H1 (cell line): ENCODE results near the gene GLOD4. TPM values are rescaled to one million over a fixed set of nuclear protein-coding genes. Genes with fewer than 3 reads are reported as not detected.

Source experiments
- CTCF ChIA-PET: fragments of 300-600 bp; sonication (Branson Sonifier 250); formaldehyde crosslinking; loops from one replicate; lab custom pipeline; 2021; ENCODE audit not compliant: partially characterized antibody; lab: Charles Lee
- POLR2A ChIA-PET: fragments of 300-600 bp; sonication (Branson Sonifier 250); formaldehyde crosslinking; loops from one replicate; lab custom pipeline; 2021; ENCODE audit warnings: inconsistent platforms; ENCODE audit not compliant: partially characterized antibody; lab: Charles Lee
- DNase-seq, 2 experiments: peaks; one replicate each; pipeline versions ENCODE4 v3.0.0 to v3.0.0-alpha.2; 2010 to 2022; ENCODE audit warnings: low spot score in 2 of 2, low read depth in 1 of 2, mixed read lengths in 1 of 2
- FAIRE-seq: peaks from 2 replicates; lab custom pipeline; 2011; peaks lifted over from hg19 to GRCh38; lab: Jason Lieb, UNC
- H2AFZ ChIP-seq: 2 replicates; pipeline ENCODE4 v1.8.1; 2012; ENCODE audit warnings: low read length, inconsistent platforms
- H2AK5ac ChIP-seq: 2 replicates; pipeline ENCODE4 v1.6.1; 2013; ENCODE audit warnings: low read depth, low read length
- H2BK120ac ChIP-seq: replicated peaks from 2 replicates; pipeline ENCODE3; 2013; ENCODE audit warnings: low read depth, low read length, inconsistent platforms
- H2BK12ac ChIP-seq: 2 replicates; pipeline ENCODE4 v1.6.1; 2013; ENCODE audit warnings: low read depth, low read length
- H2BK15ac ChIP-seq: 2 replicates; pipeline ENCODE4 v1.6.1; 2013; ENCODE audit warnings: low read length
- H2BK20ac ChIP-seq: 2 replicates; pipeline ENCODE4 v1.6.1; 2013; ENCODE audit warnings: low read length
- H2BK5ac ChIP-seq: 2 replicates; pipeline ENCODE4 v1.6.1; 2013; ENCODE audit warnings: low read depth, low read length
- H3K14ac ChIP-seq: 2 replicates; pipeline ENCODE4 v1.6.1; 2013; ENCODE audit warnings: inconsistent platforms; ENCODE audit not compliant: insufficient read length
- H3K18ac ChIP-seq: 2 replicates; pipeline ENCODE4 v1.6.1; 2013; ENCODE audit warnings: low read length; ENCODE audit errors: extremely low read depth
- H3K23ac ChIP-seq: 2 replicates; pipeline ENCODE4 v1.6.1; 2013; ENCODE audit warnings: inconsistent platforms; ENCODE audit not compliant: insufficient read length
- H3K23me2 ChIP-seq: 2 replicates; pipeline ENCODE4 v1.6.1; 2013; ENCODE audit warnings: low read depth, low read length
- H3K27ac ChIP-seq: 2 replicates; pipeline ENCODE4 v1.6.1; 2011; ENCODE audit warnings: low read depth, low read length, inconsistent platforms
- H3K27me3 ChIP-seq, 4 experiments: replicated peaks in 1 of 4; 1 replicate in 1 of 4; 2 replicates in 3 of 4; pipeline versions ENCODE4 v1.6.1 to v1.8.1; 2011 to 2013; ENCODE audit warnings: low read length in 3 of 4, mild to moderate bottlenecking in 3 of 4, inconsistent platforms in 2 of 4, mixed read lengths in 2 of 4, moderate library complexity in 1 of 4; ENCODE audit not compliant: control insufficient read depth in 3 of 4, insufficient read depth in 3 of 4; ENCODE audit errors: extremely low read depth in 1 of 4
- H3K36me3 ChIP-seq, 4 experiments: 2 replicates each; pipeline versions ENCODE4 v1.6.1 to v1.8.1; 2011 to 2013; ENCODE audit warnings: mild to moderate bottlenecking in 4 of 4, low read length in 3 of 4, moderate library complexity in 2 of 4, control low read depth in 1 of 4, inconsistent platforms in 1 of 4; ENCODE audit not compliant: insufficient read depth in 4 of 4, control insufficient read depth in 2 of 4
- H3K4ac ChIP-seq: replicated peaks from 2 replicates; pipeline ENCODE3; 2013; ENCODE audit warnings: low read length, low read depth, mixed read lengths, inconsistent platforms; ENCODE audit not compliant: insufficient read length
- H3K4me1 ChIP-seq, 4 experiments: replicated peaks in 1 of 4; 1 replicate in 1 of 4; 2 replicates in 3 of 4; pipeline versions ENCODE4 v1.6.1 to v1.8.1; 2011 to 2013; ENCODE audit warnings: low read length in 3 of 4, inconsistent platforms in 2 of 4, mixed read lengths in 1 of 4; ENCODE audit not compliant: insufficient read depth in 4 of 4, control insufficient read depth in 3 of 4
- H3K4me2 ChIP-seq, 2 experiments: 2 replicates each; pipeline versions ENCODE4 v1.6.1 to v1.8.1; 2011 to 2013; ENCODE audit warnings: low read depth in 2 of 2, low read length in 2 of 2, control low read depth in 1 of 2, inconsistent platforms in 1 of 2, mild to moderate bottlenecking in 1 of 2; ENCODE audit not compliant: insufficient read depth in 1 of 2
- H3K4me3 ChIP-seq, 4 experiments: fragments of 200-600, 300-600 bp in 1 of 4; sonication (generic), shearing (Covaris generic), sonication (Bioruptor Twin) in 1 of 4; 2 replicates each; pipeline versions ENCODE4 v1.5.1 to v1.8.1; 2011 to 2016; ENCODE audit warnings: low read length in 4 of 4, low read depth in 3 of 4, control low read depth in 2 of 4, inconsistent platforms in 2 of 4, mild to moderate bottlenecking in 2 of 4, mixed read lengths in 1 of 4, moderate library complexity in 1 of 4; ENCODE audit not compliant: insufficient read depth in 2 of 4; ENCODE audit errors: extremely low read depth in 1 of 4
- H3K56ac ChIP-seq: replicated peaks from 2 replicates; pipeline ENCODE3; 2013; ENCODE audit warnings: low read depth, mild to moderate bottlenecking, mixed read lengths, low read length, inconsistent platforms; ENCODE audit not compliant: insufficient read length
- H3K79me1 ChIP-seq: 2 replicates; pipeline ENCODE4 v1.6.1; 2013; ENCODE audit warnings: low read depth, low read length, control low read depth
- H3K79me2 ChIP-seq, 2 experiments: 2 replicates each; pipeline versions ENCODE4 v1.6.1 to v1.8.1; 2012 to 2013; ENCODE audit warnings: low read length in 2 of 2, mild to moderate bottlenecking in 2 of 2, inconsistent platforms in 1 of 2; ENCODE audit not compliant: insufficient read depth in 2 of 2, control insufficient read depth in 1 of 2
- H3K9ac ChIP-seq, 4 experiments: replicated peaks in 1 of 4; 1 replicate in 1 of 4; 2 replicates in 3 of 4; pipeline versions ENCODE4 v1.6.1 to v1.8.1; 2011 to 2013; ENCODE audit warnings: low read depth in 3 of 4, low read length in 3 of 4, control low read depth in 2 of 4, mild to moderate bottlenecking in 2 of 4, moderate library complexity in 2 of 4, inconsistent platforms in 1 of 4; ENCODE audit errors: extremely low read depth in 1 of 4
- H3K9me3 ChIP-seq, 2 experiments: 2 replicates each; pipeline versions ENCODE4 v1.6.1 to v1.8.1; 2012 to 2013; ENCODE audit warnings: mild to moderate bottlenecking in 2 of 2, moderate library complexity in 2 of 2, control low read depth in 1 of 2, inconsistent platforms in 1 of 2, low read depth in 1 of 2, low read length in 1 of 2, mixed read lengths in 1 of 2; ENCODE audit not compliant: insufficient read depth in 2 of 2
- H4K20me1 ChIP-seq, 2 experiments: replicated peaks in 1 of 2; 2 replicates each; pipeline versions ENCODE3 to v1.8.1; 2011 to 2013; ENCODE audit warnings: inconsistent platforms in 2 of 2, low read length in 2 of 2, mild to moderate bottlenecking in 1 of 2; ENCODE audit not compliant: insufficient read depth in 2 of 2, control insufficient read depth in 1 of 2
- H4K5ac ChIP-seq: 2 replicates; pipeline ENCODE4 v1.6.1; 2013; ENCODE audit warnings: low read length, low read depth, mixed read lengths, inconsistent platforms; ENCODE audit not compliant: insufficient read length
- H4K8ac ChIP-seq: 2 replicates; pipeline ENCODE4 v1.8.0; 2013; ENCODE audit warnings: mild to moderate bottlenecking, moderate library complexity, low read length, inconsistent platforms; ENCODE audit not compliant: insufficient read depth; ENCODE audit errors: extremely low read depth
- H4K91ac ChIP-seq: replicated peaks from 2 replicates; pipeline ENCODE3; 2013; ENCODE audit warnings: low read length, mixed read lengths, inconsistent platforms; ENCODE audit not compliant: insufficient read length
- CBX5 ChIP-seq: fragments of 300-800, 300-1000 bp; sonication (generic); IDR thresholded peaks from 2 replicates; pipeline ENCODE4 v1.7.1; 2016; ENCODE audit warnings: antibody characterized with exemption, low read length, low read depth
- FOSL1 ChIP-seq: IDR thresholded peaks from 2 replicates; pipeline ENCODE4 v1.6.1; 2011; ENCODE audit warnings: mild to moderate bottlenecking, low read depth, low read length, moderate library complexity; ENCODE audit not compliant: insufficient read depth
- KDM1A ChIP-seq: fragments of 200-600, 300-600 bp; sonication (generic); IDR thresholded peaks from 2 replicates; pipeline ENCODE4 v1.7.1; 2016; ENCODE audit warnings: mild to moderate bottlenecking, low read length, borderline replicate concordance
- RFX5 ChIP-seq: IDR thresholded peaks from 2 replicates; pipeline ENCODE4 v1.6.1; 2011; ENCODE audit warnings: low read depth, low read length, improper control_type of control experiment, borderline replicate concordance
- RNF2 ChIP-seq: fragments of 200-900, 300-1000 bp; sonication (generic); IDR thresholded peaks from 2 replicates; pipeline ENCODE4 v1.7.1; 2016; ENCODE audit warnings: borderline replicate concordance, low read depth, mild to moderate bottlenecking, antibody characterized with exemption, low read length; ENCODE audit not compliant: poor library complexity, severe bottlenecking; ENCODE audit errors: missing control alignments
- SIRT6 ChIP-seq: IDR thresholded peaks from one replicate; pipeline ENCODE4 v1.7.1; 2012; ENCODE audit warnings: low read length, inconsistent platforms
- SIX5 ChIP-seq: IDR thresholded peaks from 2 replicates; pipeline ENCODE4 v1.6.1; 2011; ENCODE audit warnings: mild to moderate bottlenecking, low read depth, low read length
- SRF ChIP-seq: IDR thresholded peaks from 2 replicates; pipeline ENCODE4 v1.6.1; 2011; ENCODE audit warnings: mild to moderate bottlenecking, low read depth, low read length, moderate library complexity
- TBP ChIP-seq: IDR thresholded peaks from 2 replicates; pipeline ENCODE4 v1.6.1; 2011; ENCODE audit warnings: low read depth, low read length, improper control_type of control experiment
- WGBS, 2 experiments: shearing (Covaris generic) in 1 of 2; methylation state at CpG; one replicate each; pipeline versions ENCODE4 v1.1.6 to v1.1.7; 2013 to 2015; ENCODE audit warnings: low lambda C conversion rate in 2 of 2, mixed read lengths in 2 of 2, inconsistent platforms in 1 of 2, low coverage in 1 of 2, missing lambda C conversion rate in 1 of 2; ENCODE audit not compliant: insufficient replicate concordance in 2 of 2, insufficient coverage in 1 of 2, insufficient read length in 1 of 2; ENCODE audit errors: extremely low coverage in 1 of 2, missing lambda C conversion rate in 1 of 2; 5-methylcytosine and 5-hydroxymethylcytosine counted together
- polyA plus RNA-seq, 7 experiments: library from polyadenylated mRNA; depleted of rRNA in 3 of 7; stranded (reverse) in 5 of 7; unstranded in 2 of 7; fragments of >200 nt in 5 of 7; fragments of 200-250 nt in 2 of 7; gene quantifications; 1 replicate in 5 of 7; 2 replicates in 1 of 7; 4 replicates in 1 of 7; pipeline versions ENCODE4 v1.2.1 to v1.2.3, GENCODE V29; 2011 to 2013; ENCODE audit warnings: missing spikeins in 2 of 7, mixed read lengths in 2 of 7
- total RNA-seq: library from RNA; stranded (reverse); fragmentation: NEBNext Ultra II Directional; extraction: Animal tissue kit (Norgen Biotek cat#: 25700); gene quantifications from 2 replicates; pipeline ENCODE4 v1.2.1, GENCODE V29; 2021
- TF ChIP-seq, protein P1 (sequence below): IDR thresholded peaks from 2 replicates; pipeline ENCODE4 v1.6.1; 2012; ENCODE audit warnings: inconsistent platforms

GLOD4 gene
- total and polyA plus RNA-seq, 2 of the 8 experiments (the other 6 are each of a cell fraction or from before 2014, with no cell fraction given): 36.8 to 81.3 TPM

DNA sequence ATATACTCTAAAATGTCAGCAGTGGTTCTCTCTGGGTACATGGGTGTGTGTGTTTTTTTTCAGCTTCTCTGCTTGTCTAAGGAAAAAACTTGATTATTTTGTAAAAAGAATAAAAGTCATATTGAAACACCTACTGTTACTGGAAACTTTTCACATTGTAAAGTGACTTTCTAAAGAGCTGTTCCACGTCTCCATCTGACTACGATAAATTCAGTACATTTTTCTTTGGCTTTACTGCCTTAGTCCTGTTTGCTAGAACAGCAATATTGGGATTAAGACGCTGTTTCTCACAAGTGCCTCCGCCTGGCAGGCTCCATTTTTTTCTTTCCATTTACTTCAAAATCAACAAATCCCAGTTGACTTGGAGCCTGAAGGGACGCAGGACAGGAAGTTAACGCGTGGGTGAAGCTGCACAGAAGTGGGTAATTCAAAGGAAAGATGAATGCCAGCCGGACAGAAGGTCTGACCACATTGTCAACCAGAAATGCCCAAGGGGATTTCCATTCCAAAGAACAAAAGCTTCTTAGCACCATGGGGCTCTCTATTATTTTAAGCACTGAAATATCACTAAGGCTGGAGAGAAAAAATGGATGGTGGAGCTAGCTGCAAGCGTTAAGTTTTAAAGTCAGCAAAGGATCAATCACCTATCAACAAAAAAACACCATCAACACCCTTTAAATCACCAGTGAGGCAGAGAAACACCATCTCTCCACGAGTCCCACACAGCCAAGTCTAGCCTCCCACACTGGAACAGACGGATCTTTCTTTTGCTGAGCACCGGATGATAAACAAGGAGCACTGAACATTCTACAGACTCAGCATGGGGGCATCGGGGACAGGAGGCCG, 8.4 kb downstream of the GLOD4 start:
- Histone ChIP-seq H3K9me3 (no peaks in the 10 kb centered on the region), H2BK5ac (no peak overlapping the region), H3K27ac (no peak overlapping the region), H3K56ac (no peak overlapping the region), H4K8ac (no peak overlapping the region), H3K4me1 (no peaks in the 10 kb centered on the region), H3K36me3 (peaks cover 52 to 80% (median 72%) of the 10 kb centered on the region in 4 experiments), H3K27me3 (no peaks in the 10 kb centered on the region), H2AK5ac (no peak overlapping the region), H2BK15ac (no peak overlapping the region), H3K23me2 (no peaks in the 10 kb centered on the region), H3K79me1 (no peaks in the 10 kb centered on the region), H3K4ac (no peak overlapping the region), H2BK20ac (no peak overlapping the region), H3K9ac (no peak overlapping the region), H3K14ac (no peak overlapping the region), H3K18ac (no peak overlapping the region), H4K91ac (no peak overlapping the region), H3K4me3 (no peak overlapping the region), H3K23ac (no peak overlapping the region), H2BK120ac (no peak overlapping the region), H4K20me1 (no peaks in the 10 kb centered on the region), H4K5ac (no peak overlapping the region), H2AFZ (no peak overlapping the region), H2BK12ac (no peak overlapping the region), H3K4me2 (no peak overlapping the region), H3K79me2 (0 out of 4 replicates have a peak, but pooled peaks cover 0 to under 1% of the 10 kb centered on the region in 2 experiments)
- ChIA-PET CTCF (interaction anchor here (1.8 kb wide), 1 partner anchor 207 kb away, joined by 3 read pairs; no protein-coding TSS in a partner anchor), POLR2A (interaction anchor here (0.6 to 1.0 kb wide), 2 partner anchors 85 to 239 kb away, joined by 3 read pairs; no protein-coding TSS in a partner anchor)
- FAIRE-seq (no peak), DNase-seq (no peak)
- WGBS, 2 experiments: 89% methylated on average over 14 of the region's 14 CpGs; no CpG with 5 or more reads in 1 of the 2 experiments
- TF ChIP-seq RNF2: no peak
- no peak for TF ChIP-seq KDM1A
- TF ChIP-seq SIRT6: no peak
- TF ChIP-seq FOSL1: no peak
- TF ChIP-seq CBX5: no peak
- TF ChIP-seq, protein P1, sequence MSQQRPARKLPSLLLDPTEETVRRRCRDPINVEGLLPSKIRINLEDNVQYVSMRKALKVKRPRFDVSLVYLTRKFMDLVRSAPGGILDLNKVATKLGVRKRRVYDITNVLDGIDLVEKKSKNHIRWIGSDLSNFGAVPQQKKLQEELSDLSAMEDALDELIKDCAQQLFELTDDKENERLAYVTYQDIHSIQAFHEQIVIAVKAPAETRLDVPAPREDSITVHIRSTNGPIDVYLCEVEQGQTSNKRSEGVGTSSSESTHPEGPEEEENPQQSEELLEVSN: no peak
- TF ChIP-seq SRF: no peak
- TF ChIP-seq TBP: no peak
- no peak for TF ChIP-seq RFX5
- TF ChIP-seq SIX5: no peak
